Osteocyte (in vitro differentiated cells): Measurements from ENCODE around the gene TMEM217. TPM values are rescaled to one million over a fixed set of nuclear protein-coding genes. Genes with fewer than 3 reads are reported as not detected.

ENCODE experiments used
- DNase-seq: peaks from one replicate; pipeline ENCODE4 v3.0.0; 2021; ENCODE audit warnings: mixed read lengths; ENCODE audit not compliant: unreplicated experiment; ENCODE audit errors: extremely low spot score
- H3K27ac Mint-ChIP-seq: one replicate; pipeline ENCODE4 v1.8.0; 2021; ENCODE audit warnings: mild to moderate bottlenecking, mixed read lengths; ENCODE audit not compliant: unreplicated experiment
- H3K27me3 Mint-ChIP-seq: one replicate; pipeline ENCODE4 v1.8.0; 2021; ENCODE audit warnings: mixed read lengths; ENCODE audit not compliant: unreplicated experiment
- H3K36me3 Mint-ChIP-seq: one replicate; pipeline ENCODE4 v1.8.0; 2021; ENCODE audit warnings: mixed read lengths; ENCODE audit not compliant: unreplicated experiment
- H3K4me1 Mint-ChIP-seq: one replicate; pipeline ENCODE4 v1.8.0; 2021; ENCODE audit warnings: mixed read lengths; ENCODE audit not compliant: unreplicated experiment
- H3K4me3 Mint-ChIP-seq: one replicate; pipeline ENCODE4 v1.8.0; 2021; ENCODE audit warnings: mild to moderate bottlenecking, moderate library complexity, mixed read lengths; ENCODE audit not compliant: unreplicated experiment
- H3K9me3 Mint-ChIP-seq: one replicate; pipeline ENCODE4 v1.8.0; 2021; ENCODE audit warnings: mixed read lengths; ENCODE audit not compliant: unreplicated experiment
- CTCF ChIP-seq: fragments of 200-600 bp; sonication (generic); IDR thresholded peaks from 2 replicates; pipeline ENCODE4 v1.5.0; 2021; ENCODE audit warnings: antibody characterized with exemption, mild to moderate bottlenecking, moderate library complexity
- total RNA-seq: library from RNA; stranded (reverse); gene quantifications from 2 replicates; pipeline ENCODE4 v1.2.1, GENCODE V29; 2021

TMEM217 gene
- total RNA-seq, 1 donor from 2014 or later = 3.5 TPM

- no peaks in the 10 kb centered on the region for H3K9me3 Mint-ChIP-seq
- peak; percentile 71 for TF ChIP-seq CTCF
- H3K4me3 Mint-ChIP-seq = no peak overlapping the region
- H3K27ac Mint-ChIP-seq = no peak overlapping the region
- peak; percentile 91 for DNase-seq
- no peaks in the 10 kb centered on the region for H3K27me3 Mint-ChIP-seq
- H3K4me1 Mint-ChIP-seq = no peaks in the 10 kb centered on the region
- H3K36me3 Mint-ChIP-seq = no peaks in the 10 kb centered on the region
Observed at GRCh38 chr6:37207903-37208456, 50.0 kb downstream of the TMEM217 start.

GRCh38 chr6:37206622-37207021 is 51.3 kb downstream of the TMEM217 start:
- DNase-seq = no peak
- Mint-ChIP-seq H3K9me3 (no peaks in the 10 kb centered on the region), H3K36me3 (no peaks in the 10 kb centered on the region), H3K4me1 (no peaks in the 10 kb centered on the region), H3K27me3 (peaks cover 3% of the 10 kb centered on the region), H3K27ac (no peak overlapping the region), H3K4me3 (no peak overlapping the region)
- no peak for TF ChIP-seq CTCF

GRCh38 chr6:37205997-37206340 is 52.0 kb downstream of the TMEM217 start:
- H3K27me3 Mint-ChIP-seq = peaks cover 3% of the 10 kb centered on the region
- no peaks in the 10 kb centered on the region for H3K9me3 Mint-ChIP-seq
- no peaks in the 10 kb centered on the region for H3K36me3 Mint-ChIP-seq
- no peak for DNase-seq
- H3K4me1 Mint-ChIP-seq = no peaks in the 10 kb centered on the region
- no peak overlapping the region for H3K27ac Mint-ChIP-seq
- no peak overlapping the region for H3K4me3 Mint-ChIP-seq
- TF ChIP-seq CTCF = no peak

- H3K27ac Mint-ChIP-seq = no peak overlapping the region
- H3K4me1 Mint-ChIP-seq = no peaks in the 10 kb centered on the region
- no peak for DNase-seq
- TF ChIP-seq CTCF = no peak
- H3K27me3 Mint-ChIP-seq = peaks cover 5% of the 10 kb centered on the region
- H3K36me3 Mint-ChIP-seq = no peaks in the 10 kb centered on the region
- H3K9me3 Mint-ChIP-seq = no peaks in the 10 kb centered on the region
- H3K4me3 Mint-ChIP-seq = no peak overlapping the region
Observed at GRCh38 chr6:37205175-37205996, 52.6 kb downstream of the TMEM217 start.

- no peaks in the 10 kb centered on the region for H3K36me3 Mint-ChIP-seq
- peaks cover 14% of the 10 kb centered on the region for H3K27me3 Mint-ChIP-seq
- no peak overlapping the region for H3K27ac Mint-ChIP-seq
- no peaks in the 10 kb centered on the region for H3K9me3 Mint-ChIP-seq
- H3K4me3 Mint-ChIP-seq = no peak overlapping the region
- TF ChIP-seq CTCF = no peak
- no peak for DNase-seq
- H3K4me1 Mint-ChIP-seq = no peaks in the 10 kb centered on the region
Observed at GRCh38 chr6:37204014-37204751, 53.8 kb downstream of the TMEM217 start.
